Large intestine (tissue), 3 donors: ENCODE measurements around the gene ZBTB42. TPM values are rescaled to one million over a fixed set of nuclear protein-coding genes. Genes with fewer than 3 reads are reported as not detected.

Source experiments
- DNase-seq, 2 donors: peaks; one replicate each; pipeline versions ENCODE4 v3.0.0 to v3.0.0-alpha.2; 2013
- H3K27ac ChIP-seq: one replicate; pipeline ENCODE4 v1.5.1; 2013; ENCODE audit warnings: low read length
- H3K27me3 ChIP-seq: 2 replicates; pipeline ENCODE4 v1.6.1; 2013; ENCODE audit warnings: low read length; ENCODE audit not compliant: control insufficient read depth, insufficient read depth
- H3K36me3 ChIP-seq: 2 replicates; pipeline ENCODE4 v1.6.1; 2013; ENCODE audit warnings: low read length; ENCODE audit not compliant: control insufficient read depth, insufficient read depth
- H3K4me1 ChIP-seq: one replicate; pipeline ENCODE4 v1.6.1; 2013; ENCODE audit warnings: low read length; ENCODE audit not compliant: control insufficient read depth, insufficient read depth
- H3K4me3 ChIP-seq: one replicate; pipeline ENCODE4 v1.5.1; 2013; ENCODE audit warnings: low read length
- H3K9me3 ChIP-seq: one replicate; pipeline ENCODE4 v1.6.1; 2013; ENCODE audit warnings: mild to moderate bottlenecking, low read depth, low read length, moderate library complexity; ENCODE audit not compliant: control insufficient read depth
- whole genome bisulfite sequencing: methylation state at CpG from one replicate; pipeline ENCODE4 v1.1.5; 2013; ENCODE audit warnings: low lambda C conversion rate; ENCODE audit not compliant: insufficient coverage; 5-methylcytosine and 5-hydroxymethylcytosine counted together
- polyA plus RNA-seq: library from polyadenylated mRNA; unstranded; fragments of 120-200 nt; gene quantifications from one replicate; pipeline ENCODE4 v1.2.1, GENCODE V29; 2013

ZBTB42 gene
- polyA plus RNA-seq, 1 donor, result 6.0 TPM

DNA sequence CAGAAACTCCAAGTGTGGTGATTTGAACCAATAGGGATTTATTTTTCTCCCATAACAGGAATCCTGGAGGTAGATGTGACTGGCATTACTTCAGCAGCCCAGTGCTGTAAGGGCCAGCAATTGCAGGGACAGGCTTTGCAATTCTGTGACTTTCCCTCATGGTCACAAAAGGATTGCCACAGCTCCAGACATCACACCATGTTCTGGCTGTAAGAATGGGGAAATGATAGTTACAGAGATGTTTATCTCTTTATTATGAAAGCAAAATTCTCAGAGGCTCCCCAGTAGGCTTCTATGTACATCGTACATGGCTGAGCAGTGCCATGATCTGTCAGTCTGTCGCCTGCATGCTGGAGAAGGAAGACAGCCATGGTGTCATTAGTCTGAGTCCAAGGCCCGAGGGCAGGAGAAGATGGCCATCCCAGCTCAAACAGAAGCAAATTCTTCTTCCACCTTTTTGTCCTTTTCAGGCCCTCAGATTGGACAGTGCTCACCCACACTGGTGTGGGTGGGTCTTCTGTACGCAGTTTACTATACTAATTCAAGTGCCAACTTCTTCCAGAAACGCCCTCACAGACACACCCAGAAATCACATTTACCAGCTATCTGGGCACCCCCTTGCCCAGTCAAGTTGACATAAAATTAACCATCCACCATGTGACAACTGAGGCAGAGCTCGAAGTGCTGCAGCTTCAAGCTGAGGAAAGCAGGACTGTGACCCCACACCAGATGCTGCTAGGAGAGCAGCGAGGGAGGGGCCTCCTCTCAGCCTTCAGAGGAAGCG, 17.2 kb downstream of the ZBTB42 start:
- Histone ChIP-seq H3K4me1 (peaks cover 8% of the 10 kb centered on the region), H3K9me3 (peaks cover 4% of the 10 kb centered on the region), H3K27ac (no peak overlapping the region), H3K36me3 (no peaks in the 10 kb centered on the region), H3K4me3 (no peak overlapping the region), H3K27me3 (no peaks in the 10 kb centered on the region)
- no peak for DNase-seq
- no CpG with 5 or more reads among the region's 8 CpGs for WGBS

DNA sequence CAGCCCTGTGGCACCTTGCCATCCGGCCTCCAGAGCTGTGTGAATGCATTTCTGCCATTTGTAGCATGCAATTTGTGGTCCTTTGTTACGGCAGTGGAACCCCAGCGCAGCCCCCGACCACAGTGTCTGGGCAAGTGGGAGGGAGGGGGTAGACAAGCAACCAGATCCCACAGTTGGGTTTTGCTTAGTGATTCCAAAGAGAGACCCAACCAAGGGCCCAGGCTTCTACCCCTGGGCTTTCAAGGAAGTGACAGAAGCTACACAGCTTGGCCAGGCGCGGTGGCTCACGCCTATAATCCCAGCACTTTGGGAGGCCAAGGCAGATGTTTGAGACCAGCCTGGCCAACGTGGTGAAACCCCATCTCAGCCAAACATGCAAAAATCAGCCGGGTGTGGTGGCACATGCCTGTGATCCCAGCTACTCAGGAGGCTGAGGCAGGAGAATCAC, 17.8 kb downstream of the ZBTB42 start:
- Histone ChIP-seq H3K4me1 (peaks cover 8% of the 10 kb centered on the region), H3K36me3 (no peaks in the 10 kb centered on the region), H3K4me3 (no peak overlapping the region), H3K27me3 (no peaks in the 10 kb centered on the region), H3K9me3 (peaks cover 4% of the 10 kb centered on the region), H3K27ac (no peak overlapping the region)
- no peak for DNase-seq
- no CpG with 5 or more reads among the region's 9 CpGs for WGBS

DNA sequence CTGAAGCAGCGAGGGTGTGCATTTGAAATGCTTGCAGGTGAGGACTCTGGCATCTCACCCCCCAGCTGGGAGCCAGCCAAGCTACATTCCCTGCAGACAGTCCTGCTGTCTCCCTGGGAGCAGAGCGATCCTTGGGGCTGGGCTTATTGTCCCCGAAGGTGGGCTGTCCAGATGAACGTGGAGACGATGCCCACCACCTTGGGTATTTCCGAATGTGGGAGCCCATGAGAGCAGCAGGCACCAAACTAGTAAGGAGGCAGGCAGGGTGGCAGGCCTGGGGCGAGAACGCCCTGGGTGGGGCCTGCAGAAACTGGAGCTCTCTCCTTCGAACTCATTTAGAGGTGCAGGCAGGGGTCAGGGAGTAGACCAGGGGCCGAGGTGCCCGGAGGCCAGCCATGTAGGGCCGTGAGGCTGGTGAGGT, 18.5 kb downstream of the ZBTB42 start:
- Histone ChIP-seq H3K4me1 (peaks cover 8% of the 10 kb centered on the region), H3K36me3 (no peaks in the 10 kb centered on the region), H3K27me3 (no peaks in the 10 kb centered on the region), H3K4me3 (no peak overlapping the region), H3K9me3 (peaks cover 7% of the 10 kb centered on the region), H3K27ac (no peak overlapping the region)
- no CpG with 5 or more reads among the region's 12 CpGs for WGBS
- no peak for DNase-seq

DNA sequence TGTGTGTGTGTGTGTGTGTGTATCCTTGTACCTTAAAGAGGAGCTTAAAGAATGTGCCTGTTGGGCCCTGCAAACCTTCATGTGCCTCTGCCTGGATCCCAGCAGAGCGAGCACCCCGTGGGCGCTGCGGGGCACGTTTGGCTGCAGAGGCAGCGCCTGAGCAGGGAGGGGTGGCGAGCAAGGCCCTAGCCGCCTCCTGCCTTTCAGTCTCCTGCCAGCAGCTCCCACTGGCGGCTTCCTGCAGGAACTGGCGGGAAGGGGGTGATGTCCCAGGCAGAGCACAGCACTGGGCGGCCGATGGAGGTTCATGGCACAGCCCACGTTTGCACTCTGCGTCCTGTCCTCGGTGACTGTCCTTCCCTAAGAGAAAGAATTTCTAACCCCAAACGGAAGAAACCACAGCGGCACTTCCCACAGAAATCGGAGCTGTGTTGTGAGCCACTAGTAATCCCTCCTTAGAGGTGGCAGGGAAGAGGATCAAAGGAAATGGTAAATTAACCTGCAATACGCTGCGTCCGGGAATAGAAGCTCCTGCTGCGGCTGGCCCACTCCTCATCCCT, 19.8 kb downstream of the ZBTB42 start:
- DNase-seq, result peak; percentile 45 to 63
- Histone ChIP-seq H3K4me1 (peaks cover 8% of the 10 kb centered on the region), H3K9me3 (peaks cover 14% of the 10 kb centered on the region), H3K36me3 (no peaks in the 10 kb centered on the region), H3K4me3 (no peak overlapping the region), H3K27me3 (peaks cover 6% of the 10 kb centered on the region), H3K27ac (no peak overlapping the region)
- WGBS, result no CpG with 5 or more reads among the region's 22 CpGs

DNA sequence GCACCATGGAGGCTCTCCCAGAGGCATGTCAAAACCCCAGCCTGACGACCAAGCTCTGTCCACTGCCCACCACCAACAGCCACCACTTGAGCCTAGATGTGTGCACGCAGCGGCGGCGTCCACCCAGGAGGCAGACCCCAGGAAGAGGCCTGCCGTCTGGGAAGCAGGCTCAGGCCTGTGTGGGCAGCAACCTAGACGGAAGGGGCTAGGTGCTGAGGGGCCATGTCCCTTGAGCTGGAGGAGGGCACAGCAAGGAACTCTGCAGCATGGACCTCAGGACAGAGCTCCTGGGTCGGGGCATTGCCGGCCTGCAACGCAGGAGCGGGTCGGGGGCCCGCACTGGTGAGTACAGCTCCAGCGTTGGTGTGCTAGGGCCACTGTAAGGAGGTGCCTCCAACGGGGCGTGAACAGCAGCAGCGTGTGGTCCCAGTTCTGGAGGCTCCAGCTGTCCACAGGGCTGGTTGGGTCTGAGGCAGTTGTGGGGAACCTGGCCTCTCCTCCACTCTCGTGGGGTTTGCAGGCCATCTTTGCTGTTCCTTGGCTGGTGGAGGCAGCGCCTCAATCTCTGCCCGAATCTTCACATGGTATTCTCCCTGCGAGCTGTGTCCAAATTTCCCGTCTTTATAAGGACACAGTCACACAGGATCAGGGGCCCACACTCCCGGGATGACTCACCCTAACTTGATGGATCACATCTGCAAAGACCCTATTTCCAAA, 20.5 kb downstream of the ZBTB42 start:
- H3K4me1 ChIP-seq, result peaks cover 7% of the 10 kb centered on the region
- H3K4me3 ChIP-seq, result no peak overlapping the region
- DNase-seq, result no peak
- peaks cover 9% of the 10 kb centered on the region for H3K27me3 ChIP-seq
- no CpG with 5 or more reads among the region's 23 CpGs for WGBS
- H3K36me3 ChIP-seq, result no peaks in the 10 kb centered on the region
- peaks cover 14% of the 10 kb centered on the region for H3K9me3 ChIP-seq
- H3K27ac ChIP-seq, result no peak overlapping the region

DNA sequence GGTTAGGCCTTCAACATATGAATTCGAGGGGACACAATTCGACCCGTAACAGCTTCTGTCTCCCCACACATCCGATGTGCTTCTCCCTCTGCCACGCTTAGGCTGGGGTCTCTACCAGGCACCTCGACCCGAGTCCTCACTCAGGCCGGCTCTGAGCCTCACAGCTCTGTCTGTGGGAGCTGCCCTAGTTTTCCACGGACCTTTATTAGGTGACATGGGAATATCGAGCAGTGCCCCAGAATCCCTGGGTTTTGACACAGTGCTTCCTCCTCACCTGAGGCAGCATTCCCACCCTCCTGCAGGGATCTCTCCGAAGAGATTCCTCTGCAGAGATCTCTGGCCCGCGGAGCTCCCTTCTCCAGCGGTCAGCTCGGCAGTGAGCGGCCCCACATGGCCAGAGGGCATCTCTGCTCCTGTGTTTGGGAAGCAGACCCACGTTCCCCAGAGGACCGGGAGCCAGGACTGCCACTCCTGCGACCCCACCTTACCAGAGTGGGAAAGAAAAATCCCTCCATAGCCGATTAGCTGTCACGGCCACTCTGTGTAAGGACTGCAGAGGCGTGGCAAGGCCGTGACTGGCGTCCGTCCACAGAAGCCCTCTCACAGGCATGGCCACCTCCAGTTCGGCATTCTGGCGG, 21.2 kb downstream of the ZBTB42 start:
- peaks cover 9% of the 10 kb centered on the region for H3K27me3 ChIP-seq
- H3K9me3 ChIP-seq, result peaks cover 14% of the 10 kb centered on the region
- DNase-seq, result no peak
- WGBS, result no CpG with 5 or more reads among the region's 27 CpGs
- H3K27ac ChIP-seq, result no peak overlapping the region
- H3K4me3 ChIP-seq, result no peak overlapping the region
- H3K36me3 ChIP-seq, result no peaks in the 10 kb centered on the region
- peaks cover 3% of the 10 kb centered on the region for H3K4me1 ChIP-seq

DNA sequence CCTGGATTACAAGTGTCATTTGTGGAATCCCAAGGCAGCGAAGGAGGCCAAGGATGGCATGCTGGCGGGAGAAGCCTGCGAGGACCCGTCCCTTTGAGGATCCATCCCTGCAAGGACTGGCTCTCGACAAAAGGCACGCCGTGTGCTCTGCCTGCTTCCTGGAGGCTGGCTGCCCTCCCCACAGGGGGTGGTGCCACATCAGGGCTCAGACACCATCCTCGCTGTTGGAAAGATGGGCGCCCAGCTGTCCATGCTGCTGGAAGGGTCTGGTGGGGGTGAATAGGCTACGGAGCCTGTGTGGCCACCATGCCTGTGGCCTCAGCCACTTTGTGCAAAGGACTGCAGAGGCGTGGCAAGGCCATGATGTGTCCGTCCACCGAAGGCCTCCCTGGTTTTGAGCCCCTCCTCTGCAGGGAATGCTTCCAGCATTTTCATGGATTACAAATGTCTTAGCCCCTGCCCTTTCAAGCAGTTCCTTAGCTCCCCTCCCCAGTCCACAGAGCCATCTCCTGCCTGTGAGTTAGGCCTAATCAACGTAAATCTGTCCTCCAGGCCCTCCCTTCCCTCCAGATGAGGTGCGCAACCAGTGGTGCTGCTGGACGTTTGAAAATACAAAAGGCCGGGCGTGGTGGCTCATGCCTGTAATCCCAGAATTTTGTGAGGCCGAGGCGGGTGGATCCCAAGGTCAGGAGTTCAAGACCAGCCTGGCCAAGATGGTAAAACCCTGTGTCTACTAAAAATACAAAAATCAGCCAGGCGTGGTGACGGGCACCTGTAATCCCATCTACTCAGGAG, 22.1 kb downstream of the ZBTB42 start:
- peaks cover 14% of the 10 kb centered on the region for H3K9me3 ChIP-seq
- no peak for DNase-seq
- peaks cover 8% of the 10 kb centered on the region for H3K4me1 ChIP-seq
- no peaks in the 10 kb centered on the region for H3K36me3 ChIP-seq
- no peak overlapping the region for H3K4me3 ChIP-seq
- WGBS, result no CpG with 5 or more reads among the region's 22 CpGs
- peaks cover 9% of the 10 kb centered on the region for H3K27me3 ChIP-seq
- H3K27ac ChIP-seq, result no peak overlapping the region

DNA sequence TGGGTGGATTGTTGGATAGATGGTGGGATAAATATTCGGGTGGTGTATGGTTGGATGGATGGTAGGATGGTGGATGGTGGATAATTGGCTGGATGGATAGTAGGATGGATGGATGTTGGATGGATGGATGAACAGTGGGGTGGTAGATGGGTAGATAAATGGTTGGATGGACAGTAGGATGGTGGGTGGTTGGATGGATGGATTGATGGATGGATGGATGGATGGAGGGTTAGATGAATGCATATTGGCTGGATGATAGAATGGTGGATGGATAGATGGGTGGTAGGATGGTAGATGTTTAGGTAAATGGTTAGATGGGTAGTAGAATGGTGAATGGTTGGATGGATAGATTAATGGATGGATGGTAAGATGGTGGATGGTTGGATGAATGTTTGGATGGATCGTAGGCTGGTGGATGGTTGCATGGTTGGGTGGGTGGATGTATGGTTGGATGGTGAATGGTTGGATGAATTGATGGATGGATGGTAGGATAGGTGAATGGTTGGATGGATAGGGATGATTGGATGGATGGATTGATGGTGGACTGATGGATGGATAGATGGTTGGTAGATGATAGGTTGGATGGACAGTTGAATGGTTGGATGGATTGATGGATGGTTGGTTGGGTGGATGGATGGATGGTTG, 23.6 kb downstream of the ZBTB42 start:
- H3K9me3 ChIP-seq, result peaks cover 10% of the 10 kb centered on the region
- H3K27ac ChIP-seq, result no peak overlapping the region
- no peak overlapping the region for H3K4me3 ChIP-seq
- H3K4me1 ChIP-seq, result peaks cover 8% of the 10 kb centered on the region
- H3K36me3 ChIP-seq, result no peaks in the 10 kb centered on the region
- H3K27me3 ChIP-seq, result peaks cover 9% of the 10 kb centered on the region
- DNase-seq, result no peak
- 100% methylated on average over 1 of the region's 2 CpGs for WGBS

DNA sequence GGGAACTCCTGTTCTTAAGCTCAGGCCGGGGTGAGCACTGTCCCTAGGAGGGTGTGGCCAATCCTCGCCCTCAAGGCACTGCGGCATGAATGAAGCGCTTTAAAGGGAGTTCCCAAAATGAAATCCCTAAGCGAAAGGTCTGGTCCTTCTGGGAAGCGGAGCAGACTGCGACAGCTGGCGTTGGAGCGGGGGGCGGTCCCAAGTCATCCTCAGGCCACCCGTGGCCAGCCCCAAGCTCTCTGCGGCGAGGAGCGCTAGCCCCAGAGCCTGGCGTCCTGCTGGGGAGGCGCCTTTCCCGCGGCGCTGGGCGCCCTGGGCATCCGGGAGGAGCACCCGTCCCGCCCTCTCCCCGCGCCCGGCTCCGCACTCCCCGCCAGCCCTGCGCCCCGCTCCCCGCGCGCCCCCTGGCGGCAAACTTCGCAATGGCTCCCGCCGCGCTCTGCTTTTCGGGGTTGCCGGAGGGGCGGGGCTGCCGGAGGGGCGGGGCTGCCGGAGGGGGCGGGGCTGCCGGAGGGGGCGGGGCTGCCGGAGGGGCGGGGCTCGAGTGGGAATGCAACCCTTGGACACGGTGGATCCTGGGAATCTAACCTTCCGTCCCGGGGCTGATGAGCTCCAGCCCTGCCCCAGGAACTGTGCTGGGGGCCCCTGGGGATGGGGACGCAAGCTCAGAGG, 25.4 kb downstream of the ZBTB42 start:
- H3K27ac ChIP-seq, result peak overlapping the region; percentile 98
- WGBS, result no CpG with 5 or more reads among the region's 54 CpGs
- no peaks in the 10 kb centered on the region for H3K36me3 ChIP-seq
- H3K9me3 ChIP-seq, result peaks cover 10% of the 10 kb centered on the region
- peaks cover 9% of the 10 kb centered on the region for H3K27me3 ChIP-seq
- H3K4me1 ChIP-seq, result peaks cover 8% of the 10 kb centered on the region
- H3K4me3 ChIP-seq, result peak overlapping the region; percentile 63
- DNase-seq, result peak; percentile 82 to 88
